Lower lobe of right lung (tissue), 2 donors: ENCODE data around the gene SUN3. TPM values are rescaled to one million over a fixed set of nuclear protein-coding genes. Genes with fewer than 3 reads are reported as not detected.

Experiments used
- ATAC-seq, 2 donors: fragments of 200-7000 bp; cut with Tn5 transposase; one replicate each; pipeline ENCODE4 v1.9.1; 2020 to 2022; ENCODE audit warnings: mild to moderate bottlenecking in 2 of 2, moderate library complexity in 2 of 2
- DNase-seq: peaks from one replicate; pipeline ENCODE4 v3.0.0-alpha.2; 2020
- H3K27ac ChIP-seq: fragments of 200-600 bp; one replicate; pipeline ENCODE4 v1.8.0; 2022
- H3K27me3 ChIP-seq: fragments of 200-600 bp; one replicate; pipeline ENCODE4 v1.8.0; 2022; ENCODE audit warnings: low read depth
- H3K36me3 ChIP-seq: fragments of 200-600 bp; one replicate; pipeline ENCODE4 v1.8.0; 2022; ENCODE audit warnings: mild to moderate bottlenecking
- H3K4me1 ChIP-seq: fragments of 200-600 bp; one replicate; pipeline ENCODE4 v1.8.0; 2022
- H3K4me3 ChIP-seq: fragments of 200-600 bp; one replicate; pipeline ENCODE4 v1.8.0; 2022; ENCODE audit warnings: mild to moderate bottlenecking
- H3K9me3 ChIP-seq: fragments of 200-600 bp; one replicate; pipeline ENCODE4 v1.8.0; 2022
- CTCF ChIP-seq: fragments of 200-600 bp; IDR thresholded peaks from one replicate; pipeline ENCODE4 v1.8.0; 2022; ENCODE audit warnings: antibody characterized with exemption, mild to moderate bottlenecking
- intact Hi-C: fragments of 100-400 bp; cut with DNase I; formaldehyde crosslinking; loops from one replicate; pipeline ENCODE4 v1.11.0; 2022
- total RNA-seq: library from RNA; stranded (reverse); fragmentation: NEBNext Ultra II Directional; extraction: Animal tissue kit (Norgen Biotek cat#: 25700); gene quantifications from one replicate; pipeline ENCODE4 v1.2.1, GENCODE V29; 2021
- donor health status: DM: no; HTN: yes; CAD: no; lungs with severe emphysema.

SUN3 gene
- total RNA-seq, 1 donor from 2014 or later: not detected

GRCh38 chr7:47965456-47965855, 63.5 kb downstream of the SUN3 start:
- DNase-seq: no peak
- H3K9me3 ChIP-seq: no peaks in the 10 kb centered on the region
- no peak for ATAC-seq
- TF ChIP-seq CTCF: no peak
- H3K4me3 ChIP-seq: no peak overlapping the region
- no peak overlapping the region for H3K27ac ChIP-seq
- H3K36me3 ChIP-seq: peaks cover 91% of the 10 kb centered on the region
- intact Hi-C loops: no loop called here
- H3K4me1 ChIP-seq: peaks cover 9% of the 10 kb centered on the region
- H3K27me3 ChIP-seq: no peaks in the 10 kb centered on the region

- Histone ChIP-seq H3K4me3 (no peak overlapping the region), H3K27me3 (no peaks in the 10 kb centered on the region), H3K9me3 (no peaks in the 10 kb centered on the region), H3K36me3 (peaks cover 73% of the 10 kb centered on the region), H3K4me1 (no peaks in the 10 kb centered on the region), H3K27ac (peak overlapping the region; percentile 2)
- ATAC-seq (peak; percentile 58 to 73), DNase-seq (no peak)
- no peak for TF ChIP-seq CTCF
- intact Hi-C loops: no loop called here
Observed at GRCh38 chr7:47962262-47962661, 66.6 kb downstream of the SUN3 start.

GRCh38 chr7:47957156-47957555, 71.8 kb downstream of the SUN3 start:
- ATAC-seq: no peak
- intact Hi-C loops: no loop called here
- no peak for DNase-seq

GRCh38 chr7:47956220-47956619, 72.7 kb downstream of the SUN3 start:
- intact Hi-C loops: no loop called here
- H3K27ac ChIP-seq: no peak overlapping the region
- H3K4me3 ChIP-seq: no peak overlapping the region
- peaks cover 43% of the 10 kb centered on the region for H3K36me3 ChIP-seq
- no peak for TF ChIP-seq CTCF
- H3K27me3 ChIP-seq: no peaks in the 10 kb centered on the region
- no peaks in the 10 kb centered on the region for H3K9me3 ChIP-seq
- ATAC-seq (no peak), DNase-seq (no peak)
- no peaks in the 10 kb centered on the region for H3K4me1 ChIP-seq

More at GRCh38 chr7:47957156-47957555, 71.8 kb downstream of the SUN3 start:
- H3K27me3 ChIP-seq: no peaks in the 10 kb centered on the region
- H3K9me3 ChIP-seq: no peaks in the 10 kb centered on the region
- TF ChIP-seq CTCF: no peak
- H3K4me3 ChIP-seq: no peak overlapping the region
- H3K36me3 ChIP-seq: peaks cover 52% of the 10 kb centered on the region
- no peaks in the 10 kb centered on the region for H3K4me1 ChIP-seq
- no peak overlapping the region for H3K27ac ChIP-seq

- H3K9me3 ChIP-seq: no peaks in the 10 kb centered on the region
- no peak for TF ChIP-seq CTCF
- peaks cover 33% of the 10 kb centered on the region for H3K36me3 ChIP-seq
- no peak overlapping the region for H3K27ac ChIP-seq
- ATAC-seq: no peak
- intact Hi-C loops: no loop called here
- H3K27me3 ChIP-seq: no peaks in the 10 kb centered on the region
- H3K4me3 ChIP-seq: no peak overlapping the region
- DNase-seq: no peak
- H3K4me1 ChIP-seq: peaks cover 17% of the 10 kb centered on the region
Observed at GRCh38 chr7:47954231-47954911, 74.5 kb downstream of the SUN3 start.
